Peyer's patch (tissue), 4 donors: ENCODE results near the gene ELF1. TPM values are rescaled to one million over a fixed set of nuclear protein-coding genes. Genes with fewer than 3 reads are reported as not detected.

Experiments used
- DNase-seq, 3 donors: peaks; one replicate each; pipeline ENCODE4 v3.0.0-alpha.2; 2017 to 2019
- H3K27ac ChIP-seq, 4 donors: fragments of 200-600 bp; sonication (generic); one replicate each; pipeline ENCODE4 v1.5.1; 2016 to 2019
- H3K27me3 ChIP-seq, 2 donors: fragments of 200-600 bp; sonication (generic); one replicate each; pipeline ENCODE4 v1.5.1; 2019
- H3K36me3 ChIP-seq, 3 donors: fragments of 200-600 bp; sonication (generic); one replicate each; pipeline ENCODE4 v1.5.1; 2016 to 2019
- H3K4me1 ChIP-seq, 4 donors: fragments of 200-600 bp; sonication (generic); one replicate each; pipeline ENCODE4 v1.5.1; 2016 to 2019
- H3K4me3 ChIP-seq, 4 donors: fragments of 200-600 bp; sonication (generic); 1 replicate in 3 of 4; 2 replicates in 1 of 4; pipeline ENCODE4 v1.5.1; 2016 to 2019; ENCODE audit warnings: mild to moderate bottlenecking in 1 of 4
- H3K9me3 ChIP-seq, 4 donors: fragments of 200-600 bp; sonication (generic); one replicate each; pipeline ENCODE4 v1.5.1; 2016 to 2019; ENCODE audit warnings: mild to moderate bottlenecking in 1 of 4
- POLR2A ChIP-seq, 2 donors: fragments of 450-650 bp; IDR thresholded peaks; one replicate each; pipeline ENCODE4 v1.5.1; 2017; ENCODE audit warnings: antibody characterized with exemption in 2 of 2, mild to moderate bottlenecking in 2 of 2, moderate library complexity in 2 of 2
- total RNA-seq, 4 donors: library from RNA; depleted of rRNA; stranded (reverse); fragments of >200 nt; gene quantifications; one replicate each; pipeline ENCODE4 v1.1.0, GENCODE V29; 2016
- TF ChIP-seq, protein P1 (sequence below), 6 experiments: fragments of 450-650 bp in 4 of 6; fragments of 200-600 bp in 2 of 6; sonication (generic) in 1 of 6; IDR thresholded peaks; one replicate each; pipeline ENCODE4 v1.5.1; 2017 to 2019; ENCODE audit warnings: antibody characterized with exemption in 6 of 6, mild to moderate bottlenecking in 3 of 6, moderate library complexity in 1 of 6

ELF1 gene
- total RNA-seq, result 100 to 1,000 TPM in 2 of 4 donors, 10 to 100 TPM in 2; 77.7 to 145 (median 106) TPM

DNA sequence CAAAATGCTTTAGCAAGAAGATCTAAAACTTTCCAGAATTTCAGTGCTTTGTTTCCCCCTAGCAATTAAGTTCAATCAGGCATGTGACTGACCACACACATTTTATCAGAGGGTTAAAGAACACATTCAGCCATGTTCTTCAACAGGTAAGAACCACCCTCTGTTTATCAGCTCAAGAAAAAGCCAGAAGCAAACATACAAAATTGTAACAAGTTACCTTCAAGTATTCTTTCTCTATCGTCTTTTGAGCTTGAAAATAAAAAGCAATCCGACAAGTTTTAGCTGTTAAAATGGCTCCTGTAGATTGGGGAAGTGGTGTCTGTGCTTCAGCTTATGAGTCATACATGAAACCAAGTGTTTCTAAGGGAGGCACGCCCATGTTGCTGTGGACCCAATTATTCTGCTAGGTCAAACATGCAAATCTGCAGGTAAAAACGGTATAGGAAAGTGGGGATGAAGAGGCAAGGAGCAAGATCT, at the start of gene ELF1:
Gene ELF1 (minus strand): TSS at position 306 of the 477 bp plus-strand sequence. CDS start 37,262 bp downstream, outside the sequence.
- Histone ChIP-seq H3K9me3 (no peaks in the 10 kb centered on the region), H3K36me3 (no peaks in the 10 kb centered on the region), H3K27ac (peak within 1 kb of the TSS; percentile 78 to 88 (median 86)), H3K27me3 (no peaks in the 10 kb centered on the region), H3K4me1 (peaks cover 0 to 29% (median 5%) of the 10 kb centered on the region in 4 donors), H3K4me3 (peak within 1 kb of the TSS; percentile 33 to 51 (median 38))
- peak in 2 of 3 donors; percentile 78 to 91 for DNase-seq
- peak in 1 of 2 donors; percentile 46 for TF ChIP-seq POLR2A (IDR thresholded peaks at IDR 0.05)
- TF ChIP-seq, protein P1, sequence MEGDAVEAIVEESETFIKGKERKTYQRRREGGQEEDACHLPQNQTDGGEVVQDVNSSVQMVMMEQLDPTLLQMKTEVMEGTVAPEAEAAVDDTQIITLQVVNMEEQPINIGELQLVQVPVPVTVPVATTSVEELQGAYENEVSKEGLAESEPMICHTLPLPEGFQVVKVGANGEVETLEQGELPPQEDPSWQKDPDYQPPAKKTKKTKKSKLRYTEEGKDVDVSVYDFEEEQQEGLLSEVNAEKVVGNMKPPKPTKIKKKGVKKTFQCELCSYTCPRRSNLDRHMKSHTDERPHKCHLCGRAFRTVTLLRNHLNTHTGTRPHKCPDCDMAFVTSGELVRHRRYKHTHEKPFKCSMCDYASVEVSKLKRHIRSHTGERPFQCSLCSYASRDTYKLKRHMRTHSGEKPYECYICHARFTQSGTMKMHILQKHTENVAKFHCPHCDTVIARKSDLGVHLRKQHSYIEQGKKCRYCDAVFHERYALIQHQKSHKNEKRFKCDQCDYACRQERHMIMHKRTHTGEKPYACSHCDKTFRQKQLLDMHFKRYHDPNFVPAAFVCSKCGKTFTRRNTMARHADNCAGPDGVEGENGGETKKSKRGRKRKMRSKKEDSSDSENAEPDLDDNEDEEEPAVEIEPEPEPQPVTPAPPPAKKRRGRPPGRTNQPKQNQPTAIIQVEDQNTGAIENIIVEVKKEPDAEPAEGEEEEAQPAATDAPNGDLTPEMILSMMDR (IDR thresholded peaks at IDR 0.05), result no peak

DNA sequence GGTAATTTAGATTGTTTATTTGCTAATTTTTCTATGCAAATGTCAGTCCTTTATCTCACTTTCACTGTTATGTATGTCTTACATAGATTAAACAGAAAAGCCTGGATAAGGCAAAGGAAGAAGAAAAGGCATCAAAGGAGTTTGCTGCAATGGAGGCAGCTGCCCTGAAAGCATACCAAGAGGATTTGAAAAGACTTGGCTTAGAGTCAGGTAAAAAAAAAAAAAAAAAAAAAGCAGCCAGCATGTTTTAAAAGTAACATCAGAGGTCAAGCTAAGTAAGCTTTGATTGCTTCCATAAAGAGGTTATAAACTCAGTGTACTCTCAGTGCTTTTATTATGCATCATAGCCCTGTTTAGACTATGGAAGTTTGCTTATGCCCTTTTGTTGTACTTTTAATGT, 46.0 kb upstream of the ELF1 start:
- no peak for TF ChIP-seq POLR2A (IDR thresholded peaks at IDR 0.05)
- TF ChIP-seq, protein P1 (IDR thresholded peaks at IDR 0.05), result no peak

DNA sequence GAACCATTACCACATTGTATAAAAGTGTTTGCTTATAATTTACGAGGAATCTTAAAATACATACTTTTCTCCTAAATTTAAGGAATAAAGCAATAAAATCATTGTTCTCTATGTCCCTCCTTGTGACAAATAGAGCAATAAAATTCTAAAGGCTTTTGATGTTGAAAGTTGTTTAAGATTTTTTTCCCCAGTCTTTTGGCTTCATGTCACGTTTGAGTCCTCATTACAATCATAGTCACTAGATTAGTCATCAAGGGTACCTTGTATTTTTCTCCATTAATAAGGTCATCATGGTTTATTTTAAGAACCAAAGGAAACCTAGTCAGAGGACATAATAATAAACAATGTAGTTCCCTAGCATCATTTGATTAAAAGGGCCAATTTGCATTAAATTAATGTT, 45.4 kb upstream of the ELF1 start:
- TF ChIP-seq, protein P1 (IDR thresholded peaks at IDR 0.05), result no peak
- TF ChIP-seq POLR2A (IDR thresholded peaks at IDR 0.05), result no peak
- H3K27me3 ChIP-seq, result no peaks in the 10 kb centered on the region
- peak overlapping the region in 2 of 4 donors; percentile 0 to 99 for H3K27ac ChIP-seq
- H3K9me3 ChIP-seq, result no peaks in the 10 kb centered on the region
- no peak overlapping the region for H3K4me3 ChIP-seq
- no peak for DNase-seq
- H3K4me1 ChIP-seq, result peaks cover 0 to 38% (median 0%) of the 10 kb centered on the region in 4 donors
- peaks cover 0 to 34% (median 0%) of the 10 kb centered on the region in 3 donors for H3K36me3 ChIP-seq

More for the DNA sequence above, 46.0 kb upstream of the ELF1 start:
- H3K4me3 ChIP-seq, result no peak overlapping the region
- peaks cover 0 to 38% (median 0%) of the 10 kb centered on the region in 4 donors for H3K4me1 ChIP-seq
- no peak for DNase-seq
- H3K27me3 ChIP-seq, result no peaks in the 10 kb centered on the region
- H3K36me3 ChIP-seq, result peaks cover 0 to 38% (median under 1%) of the 10 kb centered on the region in 3 donors
- H3K27ac ChIP-seq, result peak overlapping the region in 2 of 4 donors; percentile 8 to 99
- no peaks in the 10 kb centered on the region for H3K9me3 ChIP-seq

DNA sequence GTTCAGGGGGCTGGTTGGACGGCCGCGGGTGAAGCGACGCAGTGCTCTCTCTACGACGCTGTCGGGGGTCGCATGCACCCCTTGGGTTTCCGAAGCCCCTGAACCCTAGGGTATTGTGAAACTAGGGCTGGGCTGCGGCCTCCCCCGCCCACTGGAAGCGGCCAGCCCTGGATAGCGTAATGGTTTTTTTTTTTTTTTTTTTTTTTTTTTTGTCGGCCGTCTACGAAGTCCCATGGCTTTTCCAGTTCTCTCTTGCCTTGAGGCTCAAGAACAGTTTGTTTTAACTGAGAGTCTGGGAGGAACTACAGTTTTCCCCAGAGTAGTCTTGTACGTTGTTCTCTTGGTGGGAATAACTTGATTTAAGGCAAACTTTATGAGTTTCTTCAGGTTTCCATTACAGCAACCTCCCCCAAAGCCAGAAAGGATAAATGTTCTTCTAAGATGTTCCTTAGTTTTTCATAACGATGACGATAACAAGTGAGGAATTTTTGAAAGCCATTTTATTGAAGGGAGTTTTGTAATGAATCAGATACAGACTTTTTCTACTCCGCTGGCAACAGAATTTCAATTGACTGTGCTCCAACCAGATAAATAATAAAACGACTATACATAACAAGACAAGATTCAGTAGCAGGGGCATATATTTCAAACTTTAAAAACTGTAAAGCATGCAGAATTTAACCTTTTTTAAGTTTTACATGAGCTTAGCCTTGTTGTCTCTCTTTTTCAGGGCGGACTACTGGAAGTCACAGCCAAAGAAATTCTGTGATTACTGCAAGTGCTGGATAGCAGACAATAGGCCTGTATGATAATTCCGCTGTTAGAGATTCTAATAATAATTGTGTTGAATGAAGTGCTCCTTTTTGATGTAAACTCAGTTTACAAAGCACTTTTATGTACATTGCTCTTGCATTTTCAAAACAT, 43.1 kb upstream of the ELF1 start:
- no peak for DNase-seq
- Histone ChIP-seq H3K27ac (peak overlapping the region; percentile 90 to 99 (median 95)), H3K36me3 (peaks cover 0 to 18% (median 0%) of the 10 kb centered on the region in 3 donors), H3K9me3 (no peaks in the 10 kb centered on the region), H3K4me3 (peak overlapping the region; percentile 68 to 94 (median 78)), H3K4me1 (peaks cover 0 to 59% (median 0%) of the 10 kb centered on the region in 4 donors), H3K27me3 (no peaks in the 10 kb centered on the region)
- no peak for TF ChIP-seq POLR2A (IDR thresholded peaks at IDR 0.05)
- TF ChIP-seq, protein P1 (IDR thresholded peaks at IDR 0.05), result no peak

DNA sequence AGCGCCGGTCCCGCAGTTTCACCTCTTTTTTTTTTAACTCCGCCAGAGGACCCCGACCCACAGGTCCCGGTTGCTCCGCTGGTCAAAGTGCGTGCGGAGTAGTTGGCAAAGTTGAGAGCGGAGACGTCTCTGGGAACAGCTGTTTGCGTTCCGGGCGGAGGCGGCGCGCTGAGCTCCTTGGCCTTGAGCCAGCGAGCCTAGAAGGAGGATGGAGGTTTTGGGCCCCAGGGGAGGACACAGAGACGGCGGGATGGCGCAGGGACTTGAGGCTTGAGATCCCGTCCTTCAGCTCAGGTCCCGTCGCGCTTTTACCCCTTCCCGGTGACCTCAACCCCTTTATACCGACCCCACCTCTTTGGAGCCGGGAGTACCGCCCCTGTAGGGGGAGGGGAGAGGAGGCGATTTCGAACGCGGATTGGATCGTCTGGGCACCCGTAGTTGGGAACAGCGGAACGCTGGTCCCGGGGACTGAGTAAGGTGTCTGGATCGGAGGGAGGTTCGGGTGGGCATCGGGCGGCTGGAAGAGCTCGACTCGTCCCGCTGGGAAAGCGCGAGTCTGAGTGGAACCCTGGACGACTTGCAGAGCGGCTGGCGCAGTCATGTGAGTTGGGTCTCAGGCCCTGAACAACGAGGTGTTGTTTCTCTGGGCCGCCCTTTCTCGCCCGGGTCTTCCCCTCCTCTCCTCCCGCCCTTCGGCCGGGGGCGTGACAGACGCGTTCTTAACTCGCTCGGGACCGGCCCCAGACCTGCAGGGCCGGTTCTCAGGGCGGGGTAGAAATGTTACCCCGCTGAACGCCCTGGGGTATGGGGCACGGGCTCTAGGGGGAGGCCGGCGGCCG, 42.2 kb upstream of the ELF1 start, which contains the start of gene WBP4:
Gene WBP4 (plus strand): TSS at position 435 of the 839 bp plus-strand sequence. CDS start 165 bp downstream, at position 600.
- Histone ChIP-seq H3K27me3 (no peaks in the 10 kb centered on the region), H3K4me1 (peaks cover 0 to 67% (median 0%) of the 10 kb centered on the region in 4 donors)
- DNase-seq, result peak; percentile 88 to 96 (median 96)

More for the DNA sequence above, 42.2 kb upstream of the ELF1 start, which contains the start of gene WBP4:
- Histone ChIP-seq H3K4me3 (peak within 1 kb of the TSS; percentile 68 to 94 (median 78)), H3K36me3 (peaks cover 0 to 9% (median 0%) of the 10 kb centered on the region in 3 donors), H3K27ac (peak within 1 kb of the TSS; percentile 90 to 99 (median 95)), H3K9me3 (no peaks in the 10 kb centered on the region)
- TF ChIP-seq, protein P1 (IDR thresholded peaks at IDR 0.05), result peak in 1 of 6 experiments; percentile 8
- TF ChIP-seq POLR2A (IDR thresholded peaks at IDR 0.05), result peak; percentile 65 to 81
